ENCODE measurements around the gene GMFB. TPM values are rescaled to one million over a fixed set of nuclear protein-coding genes. Genes with fewer than 3 reads are reported as not detected.
A peak's percentile ranks its signal among the peaks of the same experiment; 100 is the strongest.

Gene GMFB
- total and polyA plus RNA-seq, 2 donors (not counting 3 experiments of a cell fraction or from before 2014, with no cell fraction given), result 10.1 to 52.0 TPM

DNA sequence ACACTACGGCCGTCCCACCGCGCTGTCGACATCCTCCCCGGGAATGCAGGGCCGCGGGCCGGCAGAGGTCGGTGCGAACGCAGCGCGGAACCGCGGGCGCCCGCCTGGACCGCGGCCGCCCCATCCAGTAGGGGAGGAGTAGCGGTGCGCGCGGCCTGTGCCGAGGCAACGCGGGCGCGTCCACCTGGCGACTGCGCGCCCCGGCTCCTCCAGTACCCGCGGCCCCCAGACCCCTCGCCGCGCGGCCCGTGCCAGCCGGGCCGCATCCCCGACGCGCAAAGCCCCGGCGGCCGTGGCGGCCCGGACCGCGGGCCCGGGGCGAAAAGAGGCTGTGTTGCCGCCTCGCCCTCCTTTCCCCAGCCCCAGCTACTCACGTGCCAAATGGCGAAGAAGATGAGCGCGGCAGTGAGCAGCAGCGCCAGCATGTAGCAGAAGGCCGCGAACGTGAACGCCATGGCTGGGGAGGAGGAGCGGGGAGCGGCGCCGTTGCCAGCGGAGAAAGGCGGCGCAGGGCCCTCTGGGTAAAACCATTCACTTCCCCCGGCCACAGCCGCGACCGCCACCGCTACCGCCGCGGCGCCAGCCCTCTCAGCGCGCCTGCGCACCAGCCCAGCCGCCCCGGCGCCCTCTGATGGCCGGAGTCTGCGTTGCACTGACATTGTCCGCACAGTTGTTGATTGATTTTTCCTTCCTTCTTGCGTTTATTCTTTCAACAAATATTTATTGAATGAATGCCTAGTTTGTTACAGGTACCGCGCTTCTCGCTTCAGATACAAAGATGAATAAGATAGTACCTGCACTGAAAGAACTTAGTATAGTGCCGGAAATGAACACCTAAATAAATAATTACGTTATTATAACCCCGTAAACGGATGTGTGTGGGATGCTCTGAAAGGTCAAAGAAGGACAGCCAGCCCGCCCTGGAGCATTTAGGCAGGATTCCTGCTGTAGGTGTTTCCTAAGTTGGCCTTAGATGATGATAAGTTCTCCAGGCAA, 47.6 kb downstream of the GMFB start, which contains the start of gene CNIH1:
Gene CNIH1, minus strand, starts transcription at position 502 of the 996 bp plus-strand sequence. Its CDS starts 47 bp downstream, at position 455.
- Histone ChIP-seq H3K4me2 (ENCODE audit: insufficient read depth, low read length) (peak within 1 kb of the TSS; percentile 95), H3K9me3 (replicated peaks; ENCODE audit: control insufficient read depth, insufficient read depth, low read length) (no peaks in the 10 kb centered on the region), H3K36me3 (ENCODE audit: control insufficient read depth in 2 of 2, extremely low read depth in 1 of 2, insufficient read depth in 2 of 2, low read length in 2 of 2) (no peaks in the 10 kb centered on the region), H2AFZ (ENCODE audit: low read depth, low read length) (peak within 1 kb of the TSS; percentile 78), H3K9me1 (replicated peaks; ENCODE audit: control insufficient read depth, extremely low read depth, insufficient read depth, low read length) (no peaks in the 10 kb centered on the region), H3K4me3 (replicated peaks in 1 of 3; ENCODE audit: insufficient read depth in 1 of 3, low read depth in 1 of 3, low read length in 3 of 3) (peak within 1 kb of the TSS; percentile 50 to 90 (median 70)), H4K20me1 (replicated peaks; ENCODE audit: control insufficient read depth, extremely low read depth, insufficient read depth, low read length) (no peaks in the 10 kb centered on the region), H3K27me3 (ENCODE audit: control insufficient read depth in 2 of 2, insufficient read depth in 2 of 2, low read length in 2 of 2) (peaks cover 10 to 17% of the 10 kb centered on the region in 2 experiments), H3K9ac (replicated peaks; ENCODE audit: extremely low read depth, insufficient read depth, low read length) (peak within 1 kb of the TSS; percentile 95), H3K79me2 (ENCODE audit: control insufficient read depth, insufficient read depth, low read length) (peaks cover 46% of the 10 kb centered on the region), H3K4me1 (ENCODE audit: control insufficient read depth, extremely low read depth, insufficient read depth, low read length) (peaks cover 18% of the 10 kb centered on the region), H3K27ac (ENCODE audit: insufficient read depth, low read depth, low read length) (peak within 1 kb of the TSS; percentile 83)
- POLR2A ChIA-PET, result no interaction called here
- dilution Hi-C loops (cut with MboI; ENCODE audit: extremely low pct_ligation_motif_present, low sequenced_read_pairs), result no loop called here
- BruUV-seq (replicated peaks), result TSS peak; percentile 67
- TF ChIP-seq, protein P1, sequence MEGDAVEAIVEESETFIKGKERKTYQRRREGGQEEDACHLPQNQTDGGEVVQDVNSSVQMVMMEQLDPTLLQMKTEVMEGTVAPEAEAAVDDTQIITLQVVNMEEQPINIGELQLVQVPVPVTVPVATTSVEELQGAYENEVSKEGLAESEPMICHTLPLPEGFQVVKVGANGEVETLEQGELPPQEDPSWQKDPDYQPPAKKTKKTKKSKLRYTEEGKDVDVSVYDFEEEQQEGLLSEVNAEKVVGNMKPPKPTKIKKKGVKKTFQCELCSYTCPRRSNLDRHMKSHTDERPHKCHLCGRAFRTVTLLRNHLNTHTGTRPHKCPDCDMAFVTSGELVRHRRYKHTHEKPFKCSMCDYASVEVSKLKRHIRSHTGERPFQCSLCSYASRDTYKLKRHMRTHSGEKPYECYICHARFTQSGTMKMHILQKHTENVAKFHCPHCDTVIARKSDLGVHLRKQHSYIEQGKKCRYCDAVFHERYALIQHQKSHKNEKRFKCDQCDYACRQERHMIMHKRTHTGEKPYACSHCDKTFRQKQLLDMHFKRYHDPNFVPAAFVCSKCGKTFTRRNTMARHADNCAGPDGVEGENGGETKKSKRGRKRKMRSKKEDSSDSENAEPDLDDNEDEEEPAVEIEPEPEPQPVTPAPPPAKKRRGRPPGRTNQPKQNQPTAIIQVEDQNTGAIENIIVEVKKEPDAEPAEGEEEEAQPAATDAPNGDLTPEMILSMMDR (IDR thresholded peaks at IDR 0.05; ENCODE audit: extremely low read depth in 1 of 2, insufficient read depth in 1 of 2, low read depth in 1 of 2, low read length in 2 of 2), result peak; percentile 82 to 95
- TF ChIP-seq POLR2AphosphoS5 (IDR thresholded peaks at IDR 0.05; ENCODE audit: insufficient read depth, low read depth, low read length) (peak; percentile 82), FOS (IDR thresholded peaks at IDR 0.05; ENCODE audit: borderline replicate concordance, insufficient read depth, low read length) (no peak), POLR2A (IDR thresholded peaks at IDR 0.05; ENCODE audit: low read depth, low read length) (peak; percentile 88)
- CTCF ChIA-PET, result interaction anchor here (0.7 to 1.3 kb wide), 4 partner anchors 13 to 75 kb away, joined by 3 to 9 read pairs (median 5); no protein-coding TSS in a partner anchor
- FAIRE-seq (peak; percentile 78), DNase-seq (ENCODE audit: low read depth, low spot score) (peak; percentile 94)
- intact Hi-C loops (cut with micrococcal nuclease), result loop anchor here (1.0 to 2.0 kb wide), 4 partner anchors 44 to 748 kb away; partner anchors contain the start of genes CDKN3 and GMFB
